Measurements from ENCODE around the gene PYY. TPM values are rescaled to one million over a fixed set of nuclear protein-coding genes. Genes with fewer than 3 reads are reported as not detected.
"Not testable (repeated sequence)": the region's sequence is repeated elsewhere in the genome, so short reads cannot be mapped to it uniquely, and the experiment has no call there.

PYY gene
- total RNA-seq, 1 donor from 2014 or later = not detected

DNA sequence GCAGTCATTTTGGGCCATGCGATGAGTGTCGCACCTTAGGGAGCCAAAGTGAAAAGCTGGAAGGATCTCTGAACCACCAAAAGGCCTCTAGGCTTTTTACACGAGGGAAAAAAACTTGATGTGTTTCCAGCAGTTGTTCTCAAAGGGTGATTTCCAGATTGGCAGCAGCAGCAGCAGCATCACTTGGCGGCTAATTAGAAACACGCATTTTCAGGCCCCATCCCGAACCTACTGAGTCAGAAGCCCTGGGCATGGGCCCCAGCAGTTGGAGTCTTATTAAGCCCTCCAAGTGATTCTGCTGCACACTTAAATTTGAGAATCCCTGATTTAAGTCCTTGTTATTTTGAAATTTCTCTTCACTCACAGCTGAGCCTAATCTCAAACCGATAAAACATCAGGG, 25.3 kb upstream of the PYY start:
- DNase-seq (ENCODE audit: low spot score) = no peak

GRCh38 chr17:43978078-43978477, 24.3 kb upstream of the PYY start:
- no peak for DNase-seq (ENCODE audit: low spot score)

GRCh38 chr17:43976963-43977837, 23.5 kb upstream of the PYY start:
- DNase-seq (ENCODE audit: low spot score) = no peak

- no peak for DNase-seq (ENCODE audit: low spot score)
Measured at GRCh38 chr17:43975898-43976297, 22.2 kb upstream of the PYY start.

DNA sequence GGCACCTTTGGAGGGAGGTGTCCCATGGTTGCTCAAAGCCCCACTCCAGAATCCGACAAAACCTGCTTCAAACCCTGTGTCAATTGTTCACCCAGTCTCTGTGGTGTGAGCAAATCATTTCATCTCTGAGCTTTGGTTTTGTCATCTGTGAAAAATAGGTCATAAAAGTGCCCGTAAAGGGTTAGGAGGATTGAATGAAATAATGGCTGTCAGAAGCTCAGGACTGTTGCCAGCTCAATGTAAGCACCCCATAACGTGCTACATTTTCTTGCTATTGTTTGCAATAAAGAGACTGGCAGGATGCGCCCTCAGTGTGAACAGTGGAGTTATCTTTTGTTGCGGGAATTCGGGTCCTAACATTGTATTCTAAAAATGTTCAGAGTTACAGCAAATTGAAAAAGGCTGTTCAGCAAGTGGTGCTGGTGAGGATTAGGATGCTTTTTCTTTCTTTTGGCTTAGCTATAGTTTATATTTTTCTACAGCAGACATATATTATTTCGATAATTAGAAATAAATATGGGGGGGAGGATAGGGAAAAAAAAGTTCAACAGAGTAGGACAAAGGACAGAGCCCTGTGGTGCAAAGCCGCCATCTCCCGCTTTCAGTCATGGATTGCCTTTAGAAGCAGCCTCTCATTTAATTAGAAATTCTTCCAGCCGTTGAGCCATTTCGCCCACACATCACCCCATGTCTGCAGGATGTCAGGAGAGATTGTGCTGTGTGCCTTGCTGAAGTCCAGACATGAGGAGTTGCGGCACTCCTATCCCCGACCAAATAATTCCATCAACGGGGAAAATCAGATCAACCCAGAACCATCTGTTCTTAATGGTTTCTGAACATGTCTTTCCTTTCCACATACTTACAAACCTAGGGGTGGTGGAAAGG, 20.9 kb upstream of the PYY start:
- DNase-seq (ENCODE audit: low spot score) = no peak

GRCh38 chr17:43972444-43973212, 18.9 kb upstream of the PYY start:
- not testable (repeated sequence) for DNase-seq (ENCODE audit: low spot score)

GRCh38 chr17:43971436-43971835, 17.7 kb upstream of the PYY start:
- DNase-seq (ENCODE audit: low spot score) = not testable (repeated sequence)

GRCh38 chr17:43970366-43970765, 16.6 kb upstream of the PYY start:
- no peak for DNase-seq (ENCODE audit: low spot score)

DNA sequence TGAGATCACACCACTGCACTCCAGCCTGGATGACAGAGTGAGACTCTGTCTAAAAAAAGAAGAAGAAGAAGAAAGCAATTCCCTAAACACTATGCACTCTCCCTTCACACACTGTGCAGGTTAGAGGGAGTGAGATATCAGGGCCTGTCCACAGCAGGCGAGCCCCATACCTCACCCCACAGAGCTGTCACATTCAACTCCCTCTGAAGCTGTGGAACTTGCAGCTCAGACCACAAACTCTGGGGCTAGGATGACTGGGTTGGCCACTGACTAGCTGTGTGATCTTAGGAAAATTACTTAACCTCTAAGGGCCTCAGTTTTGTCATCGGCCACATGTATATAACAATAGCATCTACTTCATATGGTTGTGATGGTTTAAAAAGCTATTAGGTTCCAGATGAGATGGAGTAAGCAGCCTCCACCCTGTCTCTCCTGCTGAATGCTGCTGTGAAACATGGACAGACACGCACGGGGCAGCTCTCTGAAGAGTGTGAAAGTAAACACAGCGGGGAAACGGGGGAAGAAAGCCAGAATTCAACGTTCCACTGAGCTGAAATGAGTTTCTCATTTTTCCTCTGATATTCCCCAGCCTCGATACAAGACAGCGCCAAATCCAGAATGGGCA, 13.6 kb upstream of the PYY start:
- no peak for DNase-seq (ENCODE audit: low spot score)

DNA sequence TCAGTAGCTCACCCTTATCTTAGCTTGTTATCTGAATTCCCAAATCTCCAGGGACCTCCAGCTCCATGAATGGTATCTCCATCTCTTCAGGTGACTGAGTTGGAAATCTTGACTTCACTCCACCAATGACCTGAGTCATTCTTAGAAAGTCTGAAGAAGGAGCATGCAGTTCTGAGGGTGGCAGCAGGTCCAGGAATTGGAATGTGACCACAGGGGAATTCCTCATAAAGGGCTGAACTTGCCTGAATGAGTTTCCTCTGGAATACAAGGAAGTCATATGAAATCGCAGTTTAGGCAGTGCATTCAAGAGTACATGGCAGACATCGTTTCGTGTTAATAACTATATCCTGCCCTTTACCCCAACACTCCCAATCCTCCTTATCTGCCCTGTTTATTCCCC, 12.5 kb upstream of the PYY start:
- DNase-seq (ENCODE audit: low spot score) = no peak

GRCh38 chr17:43962479-43962878, 8.7 kb upstream of the PYY start:
- DNase-seq (ENCODE audit: low spot score) = no peak

- no peak for DNase-seq (ENCODE audit: low spot score)
Measured at GRCh38 chr17:43961954-43962353, 8.2 kb upstream of the PYY start.

DNA sequence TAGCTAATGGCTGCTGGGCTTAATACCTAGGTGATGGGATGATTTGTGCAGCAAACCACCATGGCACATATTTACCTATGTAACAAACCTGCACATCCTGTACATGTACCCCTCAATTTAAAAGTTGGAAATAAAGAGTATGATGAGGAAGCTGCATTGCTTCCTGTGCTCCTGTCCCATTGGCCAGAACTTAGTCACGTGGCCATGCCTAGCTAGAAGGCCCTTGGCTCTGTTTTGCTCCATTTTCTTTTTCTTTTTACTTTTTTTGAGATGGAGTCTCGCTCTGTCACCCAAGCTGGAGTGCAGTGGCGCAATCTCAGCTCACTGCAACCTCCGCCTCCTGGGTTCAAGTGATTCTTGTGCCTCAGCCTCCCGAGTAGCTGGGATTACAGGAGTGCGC, 7.6 kb upstream of the PYY start:
- DNase-seq (ENCODE audit: low spot score) = not testable (repeated sequence)

DNA sequence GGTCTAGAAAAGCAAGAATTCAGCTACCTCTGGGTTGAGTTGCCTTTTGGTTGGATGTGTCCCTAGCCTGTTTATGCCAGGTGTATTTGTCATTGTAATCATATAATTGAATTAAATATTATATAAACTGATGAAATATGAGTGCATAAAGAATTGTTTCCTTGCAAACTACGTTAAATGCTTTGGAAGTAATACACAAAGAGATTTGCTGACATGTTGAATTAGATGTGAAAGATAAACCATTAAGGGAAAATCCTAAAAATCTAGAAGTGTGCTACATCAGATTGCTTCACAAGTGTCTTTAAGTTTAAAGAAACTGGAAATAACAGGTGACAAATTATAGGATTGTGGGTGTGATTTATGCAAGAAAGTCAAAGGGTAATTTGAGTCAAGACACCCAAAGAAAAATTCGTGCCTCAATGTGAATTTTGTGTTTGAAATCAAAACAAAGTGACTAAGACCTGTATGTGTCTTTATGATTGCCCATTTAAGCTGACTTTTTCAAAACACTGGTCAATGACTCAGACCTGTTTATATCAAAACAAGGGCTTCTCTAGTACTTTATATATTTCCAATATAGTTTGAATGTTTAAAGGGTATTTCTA, 5.1 kb upstream of the PYY start:
- DNase-seq (ENCODE audit: low spot score) = no peak

DNA sequence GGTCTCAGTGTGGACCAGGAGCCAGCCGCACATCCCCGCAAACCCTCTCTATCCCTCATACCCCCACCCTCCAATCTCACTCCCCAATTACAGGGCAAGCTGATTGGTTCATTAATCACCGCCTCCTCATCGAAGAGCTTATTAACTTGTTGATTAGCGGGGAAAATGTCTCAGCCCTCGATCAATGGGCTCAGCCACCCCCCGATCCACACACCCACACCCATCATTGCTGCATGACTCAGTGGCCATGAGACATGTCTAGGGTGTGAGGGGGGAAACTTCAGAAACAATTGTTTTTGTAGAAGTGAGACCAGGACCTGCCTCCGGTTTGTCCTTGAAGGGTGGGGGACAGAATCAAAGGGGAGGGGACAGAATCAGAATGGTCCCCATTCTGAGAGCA, 2.5 kb upstream of the PYY start:
- DNase-seq (ENCODE audit: low spot score) = no peak

DNA sequence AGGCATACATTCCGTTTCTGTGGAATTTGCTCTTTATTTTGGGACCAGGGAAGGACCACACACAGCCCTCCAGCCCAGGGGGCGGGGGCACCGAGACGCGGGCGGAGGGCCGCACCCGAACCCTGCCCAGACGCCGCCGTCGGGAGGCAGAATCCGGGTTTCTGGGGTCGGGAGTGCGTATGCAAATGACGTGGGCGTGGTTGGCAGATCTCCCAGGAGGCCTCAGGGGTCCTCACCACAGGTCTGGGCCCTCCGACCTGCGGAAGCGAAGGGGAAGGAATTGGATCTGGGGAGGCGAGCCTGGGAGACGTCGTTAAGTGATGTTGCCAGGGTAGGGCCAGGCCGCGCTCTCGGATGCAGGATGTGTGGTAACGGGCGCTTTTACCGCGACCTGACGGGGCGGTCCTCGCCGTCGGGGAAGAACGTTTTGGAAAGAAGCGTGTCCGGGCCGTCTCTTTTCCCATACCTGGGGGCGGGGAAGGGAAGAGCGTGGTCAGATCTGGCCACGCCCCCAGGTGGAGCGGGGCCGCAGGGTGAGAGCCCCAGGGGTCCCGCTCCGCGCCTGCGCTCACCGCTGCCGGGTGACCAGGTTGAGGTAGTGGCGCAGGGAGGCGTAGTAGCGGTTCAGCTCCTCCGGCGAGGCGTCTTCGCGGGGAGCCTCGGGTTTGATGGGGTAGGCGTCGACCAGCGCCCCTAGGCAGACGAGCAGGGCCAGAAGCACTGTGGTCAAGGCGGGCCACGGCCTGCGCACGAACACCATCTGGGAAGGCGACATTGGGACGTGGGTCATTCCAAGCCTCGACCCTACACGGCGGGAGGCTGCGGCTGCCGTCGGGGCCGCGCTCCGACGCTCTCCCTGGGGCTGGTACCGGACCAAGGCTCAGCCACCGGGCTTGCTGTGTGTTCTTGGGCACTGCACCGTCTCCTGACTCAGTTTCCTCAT, 745 bp downstream of the PYY start:
- DNase-seq (ENCODE audit: low spot score) = no peak

DNA sequence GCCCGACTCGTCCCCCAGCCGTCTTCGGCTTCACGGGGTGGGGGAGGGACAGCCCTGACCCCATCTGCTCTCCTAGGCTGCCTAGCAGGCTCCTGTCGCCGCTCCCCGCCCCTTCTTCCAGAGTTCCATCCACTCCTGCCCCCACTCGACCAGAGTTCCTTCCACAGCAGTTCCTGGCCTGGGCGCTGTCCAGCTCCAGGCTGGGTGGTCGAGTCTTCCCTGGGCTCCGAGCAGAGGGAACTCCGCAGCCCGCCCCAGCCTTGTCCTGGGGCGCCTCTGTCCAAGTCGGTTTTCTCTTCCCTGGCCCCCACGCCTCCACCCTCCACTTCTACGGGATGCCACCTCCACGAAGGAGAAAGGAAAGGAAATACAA, 1.4 kb downstream of the PYY start:
- DNase-seq (ENCODE audit: low spot score) = no peak

- DNase-seq (ENCODE audit: low spot score) = no peak
Measured at GRCh38 chr17:43951750-43952149, 2.0 kb downstream of the PYY start.

GRCh38 chr17:43950554-43950953, 3.2 kb downstream of the PYY start:
- no peak for DNase-seq (ENCODE audit: low spot score)

GRCh38 chr17:43949781-43950180, 4.0 kb downstream of the PYY start:
- no peak for DNase-seq (ENCODE audit: low spot score)

Data from mesenteric fat pad (tissue), 1 donor.